HEK293 (cell line): Measurements from ENCODE around the gene SEC11A.

Experiments
- CTCF ChIA-PET: fragments of 350-600 bp; formaldehyde crosslinking; extraction: SDS; loops from one replicate; lab custom pipeline; 2021; ENCODE audit warnings: antibody characterized with exemption; lab: Yijun Ruan, JAX
- POLR2A ChIA-PET: fragments of 300-600 bp; formaldehyde crosslinking; extraction: SDS; loops from one replicate; lab custom pipeline; 2020; ENCODE audit warnings: antibody characterized with exemption, inconsistent platforms; lab: Yijun Ruan, JAX
- H3K27ac ChIP-seq: fragments of 200-500 bp; sonication (Bioruptor generic); 2 replicates; pipeline ENCODE4 v1.5.1; 2014; ENCODE audit warnings: low read depth, low read length, control low read depth, inconsistent platforms; ENCODE audit errors: extremely low read depth
- H3K36me3 ChIP-seq, 2 experiments: fragments of 200-500 bp in 1 of 2; sonication (Bioruptor generic) in 1 of 2; 1 replicate in 1 of 2; 2 replicates in 1 of 2; pipeline ENCODE4 v1.5.1; 2014 to 2017; ENCODE audit warnings: inconsistent platforms in 2 of 2, low read length in 2 of 2; ENCODE audit not compliant: control insufficient read depth in 2 of 2, insufficient read depth in 1 of 2
- H3K4me1 ChIP-seq: fragments of 200-500 bp; sonication (Bioruptor generic); 2 replicates; pipeline ENCODE4 v1.5.1; 2014; ENCODE audit warnings: mild to moderate bottlenecking, low read length, inconsistent platforms; ENCODE audit not compliant: control insufficient read depth, insufficient read depth
- H3K4me3 ChIP-seq: 2 replicates; pipeline ENCODE4 v1.5.1; 2011; ENCODE audit warnings: low read depth, mild to moderate bottlenecking, control low read depth, low read length, moderate library complexity
- H3K9me3 ChIP-seq: fragments of 200-500 bp; sonication (Bioruptor generic); 2 replicates; pipeline ENCODE4 v1.5.1; 2014; ENCODE audit warnings: low read depth, low read length, inconsistent platforms; ENCODE audit not compliant: control insufficient read depth, insufficient read depth
- ATF2 ChIP-seq: fragments of 450-650 bp; formaldehyde crosslinking; IDR thresholded peaks from 2 replicates; pipeline ENCODE4 v1.5.1; 2016; ENCODE audit warnings: missing biosample characterization, missing genetic modification characterization, low read depth
- PRDM10 ChIP-seq: fragments of 450-650 bp; formaldehyde crosslinking; IDR thresholded peaks from 2 replicates; pipeline ENCODE4 v1.5.1; 2016; ENCODE audit warnings: missing biosample characterization, missing genetic modification characterization
- PRDM4 ChIP-seq: fragments of 450-650 bp; formaldehyde crosslinking; IDR thresholded peaks from 2 replicates; pipeline ENCODE4 v1.5.1; 2017; ENCODE audit warnings: missing biosample characterization, missing genetic modification characterization
- PRDM6 ChIP-seq: fragments of 450-650 bp; formaldehyde crosslinking; IDR thresholded peaks from 2 replicates; pipeline ENCODE4 v1.5.1; 2017; ENCODE audit warnings: missing biosample characterization, missing genetic modification characterization
- SCRT2 ChIP-seq: fragments of 450-650 bp; formaldehyde crosslinking; IDR thresholded peaks from 2 replicates; pipeline ENCODE4 v1.5.1; 2016; ENCODE audit warnings: missing biosample characterization, missing genetic modification characterization
- SP3 ChIP-seq: fragments of 450-650 bp; formaldehyde crosslinking; IDR thresholded peaks from 2 replicates; pipeline ENCODE4 v1.5.1; 2016; ENCODE audit warnings: missing biosample characterization, missing genetic modification characterization
- ZBTB17 ChIP-seq: fragments of 450-650 bp; formaldehyde crosslinking; IDR thresholded peaks from 2 replicates; pipeline ENCODE4 v1.5.1; 2016; ENCODE audit warnings: missing biosample characterization, missing genetic modification characterization
- ZBTB48 ChIP-seq: fragments of 450-650 bp; formaldehyde crosslinking; IDR thresholded peaks from 2 replicates; pipeline ENCODE4 v1.5.1; 2016; ENCODE audit warnings: missing biosample characterization, missing genetic modification characterization
- ZFP69B ChIP-seq: fragments of 450-650 bp; formaldehyde crosslinking; IDR thresholded peaks from 2 replicates; pipeline ENCODE4 v1.5.1; 2016; ENCODE audit warnings: missing biosample characterization, missing genetic modification characterization
- ZNF133 ChIP-seq: fragments of 450-650 bp; formaldehyde crosslinking; IDR thresholded peaks from 2 replicates; pipeline ENCODE4 v1.5.1; 2016; ENCODE audit warnings: missing biosample characterization, missing genetic modification characterization
- ZNF155 ChIP-seq: fragments of 450-650 bp; formaldehyde crosslinking; IDR thresholded peaks from 2 replicates; pipeline ENCODE4 v1.5.1; 2016; ENCODE audit warnings: missing biosample characterization, missing genetic modification characterization
- ZNF211 ChIP-seq: fragments of 450-650 bp; formaldehyde crosslinking; IDR thresholded peaks from 2 replicates; pipeline ENCODE4 v1.5.1; 2016; ENCODE audit warnings: low read depth, missing biosample characterization, missing genetic modification characterization
- ZNF48 ChIP-seq: fragments of 450-650 bp; formaldehyde crosslinking; IDR thresholded peaks from 2 replicates; pipeline ENCODE4 v1.5.1; 2016; ENCODE audit warnings: missing biosample characterization, missing genetic modification characterization
- ZNF548 ChIP-seq: fragments of 450-650 bp; formaldehyde crosslinking; IDR thresholded peaks from 2 replicates; pipeline ENCODE4 v1.5.1; 2016; ENCODE audit warnings: missing biosample characterization, missing genetic modification characterization
- ZNF585B ChIP-seq: fragments of 450-650 bp; formaldehyde crosslinking; IDR thresholded peaks from 2 replicates; pipeline ENCODE4 v1.5.1; 2016; ENCODE audit warnings: missing biosample characterization, missing genetic modification characterization
- ZNF658 ChIP-seq: fragments of 450-650 bp; formaldehyde crosslinking; IDR thresholded peaks from 2 replicates; pipeline ENCODE4; 2016; ENCODE audit warnings: missing biosample characterization, missing genetic modification characterization
- ZNF843 ChIP-seq: fragments of 450-650 bp; formaldehyde crosslinking; IDR thresholded peaks from 2 replicates; pipeline ENCODE4 v1.5.1; 2016; ENCODE audit warnings: missing biosample characterization, missing genetic modification characterization

The SEC11A gene

DNA sequence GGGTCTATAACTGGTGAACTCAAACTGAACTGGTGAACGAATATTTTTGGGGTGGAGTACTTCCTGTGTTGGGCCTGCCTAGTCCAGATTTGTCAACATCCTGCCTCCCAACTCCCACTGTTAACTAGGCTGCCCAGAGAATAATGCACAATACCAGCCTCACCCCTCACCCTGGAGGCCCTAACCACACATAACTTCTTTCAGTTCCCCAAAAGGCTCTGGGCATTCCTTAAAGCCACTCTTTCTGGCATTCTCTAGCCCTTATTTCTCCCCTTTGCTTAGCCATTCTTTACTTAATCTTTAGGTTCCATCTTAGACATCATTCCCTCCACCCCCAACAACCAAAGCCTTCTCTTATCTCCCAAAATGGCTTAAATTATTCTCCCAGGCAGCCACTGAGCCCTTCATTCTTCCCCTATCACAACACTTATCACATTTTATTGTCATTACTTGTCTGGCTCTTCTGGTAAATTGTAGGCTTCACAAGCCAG, 9.1 kb upstream of the SEC11A start:
- ChIA-PET POLR2A (no interaction called here), CTCF (no interaction called here)
- no peaks in the 10 kb centered on the region for H3K9me3 ChIP-seq
- no peak overlapping the region for H3K4me3 ChIP-seq
- TF ChIP-seq ZNF155 (no peak), ZFP69B (no peak), SCRT2 (tag by site-specific recombination) (no peak), SP3 (tag by site-specific recombination) (no peak), ZNF133 (tag by site-specific recombination) (no peak), ATF2 (tag by site-specific recombination) (no peak), ZBTB17 (tag by site-specific recombination) (no peak), ZNF658 (tag by site-specific recombination) (no peak)
- H3K4me1 ChIP-seq, result no peaks in the 10 kb centered on the region
- H3K27ac ChIP-seq, result 0 out of 2 replicates have a peak overlapping the region, but pooled peaks have one; percentile 4
- H3K36me3 ChIP-seq, result no peaks in the 10 kb centered on the region

GRCh38 chr15:84722628-84723027, 6.7 kb upstream of the SEC11A start:
- Histone ChIP-seq H3K9me3 (no peaks in the 10 kb centered on the region), H3K4me1 (no peaks in the 10 kb centered on the region), H3K4me3 (no peak overlapping the region), H3K36me3 (no peaks in the 10 kb centered on the region), H3K27ac (no peak overlapping the region)
- ChIA-PET CTCF (interaction anchor here (0.6 kb wide), 1 partner anchor 14 kb away, joined by 5 read pairs; no protein-coding TSS in a partner anchor), POLR2A (no interaction called here)
- TF ChIP-seq PRDM4 (tag by site-specific recombination), result no peak
- peak; percentile 92 for TF ChIP-seq PRDM10 (tag by site-specific recombination)

DNA sequence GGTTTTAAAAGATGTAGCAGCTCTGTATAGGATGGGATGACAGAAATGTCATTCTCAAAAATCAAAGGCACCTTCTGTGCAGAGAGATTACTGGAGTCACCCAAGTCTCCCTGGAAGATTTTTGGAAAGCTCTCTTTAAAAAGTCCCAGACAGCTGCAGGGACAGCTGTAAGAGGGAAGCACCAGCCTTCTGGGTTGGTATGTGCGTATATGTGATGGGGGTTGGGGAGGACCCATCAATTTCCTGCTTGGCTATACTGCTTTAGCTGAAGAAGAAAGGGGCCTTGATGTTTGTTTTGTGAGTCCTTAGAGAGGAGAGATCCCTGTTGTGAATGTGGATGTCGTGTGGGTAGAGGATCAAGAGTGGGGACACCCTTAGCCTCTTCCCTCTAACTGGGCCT, 5.4 kb upstream of the SEC11A start:
- CTCF ChIA-PET, result no interaction called here
- no peaks in the 10 kb centered on the region for H3K9me3 ChIP-seq
- no peaks in the 10 kb centered on the region for H3K4me1 ChIP-seq
- H3K36me3 ChIP-seq, result no peaks in the 10 kb centered on the region
- TF ChIP-seq ZBTB48 (tag by site-specific recombination) (no peak), PRDM6 (tag by site-specific recombination) (no peak), ZNF548 (tag by site-specific recombination) (no peak), ZNF585B (tag by site-specific recombination) (no peak), ZNF48 (tag by site-specific recombination) (no peak), ZNF843 (no peak), ZNF211 (tag by site-specific recombination) (no peak)
- TF ChIP-seq, all 188 proteins: peak for 0
- H3K4me3 ChIP-seq, result no peak overlapping the region
- H3K27ac ChIP-seq, result no peak overlapping the region
- POLR2A ChIA-PET, result interaction anchor here (1.2 kb wide), 1 partner anchor 12 kb away, joined by 5 read pairs; no protein-coding TSS in a partner anchor
